GM10266 (cell line): ENCODE measurements around the gene CLDN6.

Source experiments
- DNase-seq: peaks from one replicate; pipeline ENCODE4 v3.0.0; 2012; ENCODE audit errors: extremely low spot score
- CTCF ChIP-seq: IDR thresholded peaks from 2 replicates; pipeline ENCODE4 v1.5.1; 2012; ENCODE audit warnings: mild to moderate bottlenecking, low read depth; ENCODE audit not compliant: control insufficient read depth, insufficient read depth; ENCODE audit errors: missing control alignments

The CLDN6 gene

GRCh38 chr16:3017794-3018506, at the start of gene CLDN6:
Gene CLDN6 (minus strand): TSS chr16:3018183. CDS start chr16:3016021, 2,162 bp downstream.
- no peak for DNase-seq
- peak; percentile 19 for TF ChIP-seq CTCF

GRCh38 chr16:3066440-3066748, 48.4 kb upstream of the CLDN6 start:
- DNase-seq = no peak
- no peak for TF ChIP-seq CTCF

- no peak for TF ChIP-seq CTCF
- no peak for DNase-seq
Measured at GRCh38 chr16:3065742-3066439, 47.9 kb upstream of the CLDN6 start.

- DNase-seq = no peak
- TF ChIP-seq CTCF = no peak
Measured at GRCh38 chr16:3065069-3065741, 47.2 kb upstream of the CLDN6 start, which contains the start of gene IL32. Gene IL32 (plus strand): TSS chr16:3065640. CDS start chr16:3065812, 172 bp downstream.

- no peak for TF ChIP-seq CTCF
- no peak for DNase-seq
Measured at GRCh38 chr16:3063625-3064386, 45.8 kb upstream of the CLDN6 start.

GRCh38 chr16:3062553-3062952, 44.6 kb upstream of the CLDN6 start:
- DNase-seq = no peak
- no peak for TF ChIP-seq CTCF
